Measurements from ENCODE around the gene SENP6.
"Not testable (repeated sequence)": the region's sequence is repeated elsewhere in the genome, so short reads cannot be mapped to it uniquely, and the experiment has no call there.

SENP6 gene

DNA sequence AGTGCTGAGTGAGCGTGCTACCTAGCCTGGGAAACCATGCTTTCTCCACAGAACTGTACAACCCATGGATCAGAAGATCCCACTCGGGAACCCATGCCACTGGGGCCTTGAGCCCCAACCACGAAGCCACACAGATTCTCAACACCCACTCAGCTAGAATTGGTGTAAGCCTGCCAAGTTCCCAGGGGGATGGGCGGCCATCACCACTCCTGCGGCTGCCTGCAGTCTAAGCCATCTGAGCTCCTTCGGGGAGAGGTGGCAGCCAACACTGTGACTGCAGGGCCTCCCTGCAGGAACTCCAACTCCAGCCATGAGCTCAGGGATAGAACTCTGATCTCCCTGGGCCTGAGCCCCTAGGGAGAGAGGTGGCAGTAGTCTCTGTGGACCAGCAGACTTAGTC lies 33.6 kb upstream of the SENP6 start:
- ChIA-PET POLR2A (no interaction called here), CTCF (no interaction called here)
- TF ChIP-seq L3MBTL2 (conservative IDR thresholded peaks at IDR 0.05) = no peak
- no peak for TF ChIP-seq LEF1 (IDR thresholded peaks at IDR 0.05; ENCODE audit: borderline replicate concordance)
- TF ChIP-seq ARNT (IDR thresholded peaks at IDR 0.05) = no peak
- TF ChIP-seq HDGF (IDR thresholded peaks at IDR 0.05; ENCODE audit: borderline replicate concordance) = no peak
- TF ChIP-seq ELF4 (IDR thresholded peaks at IDR 0.05) = no peak
- TF ChIP-seq FOXK2 (IDR thresholded peaks at IDR 0.05) = no peak
- TF ChIP-seq ZNF384 (IDR thresholded peaks at IDR 0.05) = no peak
- TF ChIP-seq PKNOX1 (IDR thresholded peaks at IDR 0.05) = no peak
- no peak for TF ChIP-seq SUZ12 (IDR thresholded peaks at IDR 0.05)
- no peak for TF ChIP-seq BHLHE40 (IDR thresholded peaks at IDR 0.05; ENCODE audit: borderline replicate concordance)
- TF ChIP-seq NFRKB (IDR thresholded peaks at IDR 0.05) = no peak
- TF ChIP-seq SP1 (IDR thresholded peaks at IDR 0.05) = no peak
- TF ChIP-seq FOXA1 (IDR thresholded peaks at IDR 0.05) = no peak
- no peak for TF ChIP-seq TARDBP (IDR thresholded peaks at IDR 0.05)
- no peak for TF ChIP-seq FOXM1 (IDR thresholded peaks at IDR 0.05; ENCODE audit: borderline replicate concordance)
- no peak for TF ChIP-seq CTBP1 (IDR thresholded peaks at IDR 0.05; ENCODE audit: borderline replicate concordance)
- no peak for DNase-seq (ENCODE audit: extremely low spot score)

GRCh38 chr6:75568965-75569364 lies 32.7 kb upstream of the SENP6 start:
- TF ChIP-seq FOXA1 (IDR thresholded peaks at IDR 0.05) (no peak), ELF4 (IDR thresholded peaks at IDR 0.05) (no peak), PKNOX1 (IDR thresholded peaks at IDR 0.05) (no peak), FOXK2 (IDR thresholded peaks at IDR 0.05) (no peak), FOXM1 (IDR thresholded peaks at IDR 0.05; ENCODE audit: borderline replicate concordance) (no peak), ZNF384 (IDR thresholded peaks at IDR 0.05) (no peak), ARNT (IDR thresholded peaks at IDR 0.05) (no peak), NFRKB (IDR thresholded peaks at IDR 0.05) (no peak), CTBP1 (IDR thresholded peaks at IDR 0.05; ENCODE audit: borderline replicate concordance) (no peak), HDGF (IDR thresholded peaks at IDR 0.05; ENCODE audit: borderline replicate concordance) (no peak), L3MBTL2 (conservative IDR thresholded peaks at IDR 0.05) (no peak), BHLHE40 (IDR thresholded peaks at IDR 0.05; ENCODE audit: borderline replicate concordance) (no peak)
- POLR2A ChIA-PET = no interaction called here
- no peak for DNase-seq (ENCODE audit: extremely low spot score)
- CTCF ChIA-PET = no interaction called here

DNA sequence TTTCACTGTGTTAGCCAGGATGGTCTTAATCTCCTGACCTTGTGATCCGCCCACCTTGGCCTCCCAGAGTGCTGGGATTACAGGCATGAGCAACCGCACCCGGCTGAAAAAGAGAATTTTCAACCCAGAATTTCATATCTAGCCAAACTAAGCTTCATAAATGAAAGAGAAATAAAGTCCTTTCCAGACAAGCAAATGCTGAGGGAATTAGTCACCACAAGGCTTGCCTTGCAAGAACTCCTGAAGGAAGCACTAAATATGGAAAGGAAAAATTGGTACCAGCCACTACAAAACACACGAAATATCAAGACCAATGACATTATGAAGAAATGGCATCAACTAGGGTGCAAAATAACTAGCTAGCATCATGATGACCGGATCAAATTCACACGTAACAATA lies 31.0 kb upstream of the SENP6 start:
- DNase-seq (ENCODE audit: extremely low spot score); POLR2A ChIA-PET: not testable (repeated sequence)
- CTCF ChIA-PET = interaction anchor here (1.1 kb wide), 1 partner anchor 15 kb away, joined by 3 read pairs; no protein-coding TSS in a partner anchor

DNA sequence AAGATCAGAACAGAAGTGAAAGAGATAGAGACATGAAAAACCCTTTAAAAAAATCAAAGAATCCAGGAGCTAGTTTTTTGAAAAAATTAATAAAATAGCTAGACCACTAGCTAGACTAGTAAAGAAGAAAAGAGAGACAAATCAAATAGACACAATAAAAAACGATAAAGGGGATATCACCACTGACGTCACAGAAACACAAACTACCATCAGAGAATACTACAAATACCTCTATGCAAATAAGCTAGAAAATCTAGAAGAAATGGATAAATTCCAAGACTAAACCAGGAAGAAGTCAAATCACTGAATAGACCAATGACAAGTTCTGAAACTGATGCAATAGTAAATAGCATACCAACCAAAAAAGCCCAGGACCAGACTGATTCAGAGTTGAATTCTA lies 29.6 kb upstream of the SENP6 start:
- ChIA-PET CTCF (no interaction called here), POLR2A (no interaction called here)
- no peak for TF ChIP-seq NFRKB (IDR thresholded peaks at IDR 0.05)
- no peak for TF ChIP-seq FOXA1 (IDR thresholded peaks at IDR 0.05)
- no peak for TF ChIP-seq BHLHE40 (IDR thresholded peaks at IDR 0.05; ENCODE audit: borderline replicate concordance)
- TF ChIP-seq ARNT (IDR thresholded peaks at IDR 0.05) = no peak
- no peak for TF ChIP-seq PKNOX1 (IDR thresholded peaks at IDR 0.05)
- no peak for TF ChIP-seq SUZ12 (IDR thresholded peaks at IDR 0.05)
- no peak for TF ChIP-seq CTBP1 (IDR thresholded peaks at IDR 0.05; ENCODE audit: borderline replicate concordance)
- TF ChIP-seq FOXM1 (IDR thresholded peaks at IDR 0.05; ENCODE audit: borderline replicate concordance) = no peak
- no peak for TF ChIP-seq HDGF (IDR thresholded peaks at IDR 0.05; ENCODE audit: borderline replicate concordance)
- no peak for TF ChIP-seq FOXK2 (IDR thresholded peaks at IDR 0.05)
- no peak for TF ChIP-seq L3MBTL2 (conservative IDR thresholded peaks at IDR 0.05)
- no peak for TF ChIP-seq ZNF384 (IDR thresholded peaks at IDR 0.05)
- TF ChIP-seq ELF4 (IDR thresholded peaks at IDR 0.05) = no peak
- TF ChIP-seq TARDBP (IDR thresholded peaks at IDR 0.05) = no peak
- no peak for TF ChIP-seq SP1 (IDR thresholded peaks at IDR 0.05)
- no peak for TF ChIP-seq LEF1 (IDR thresholded peaks at IDR 0.05; ENCODE audit: borderline replicate concordance)
- DNase-seq (ENCODE audit: extremely low spot score) = no peak

- TF ChIP-seq NFRKB (IDR thresholded peaks at IDR 0.05) (no peak), CTBP1 (IDR thresholded peaks at IDR 0.05; ENCODE audit: borderline replicate concordance) (no peak), FOXA1 (IDR thresholded peaks at IDR 0.05) (no peak), BHLHE40 (IDR thresholded peaks at IDR 0.05; ENCODE audit: borderline replicate concordance) (no peak), PKNOX1 (IDR thresholded peaks at IDR 0.05) (no peak), LEF1 (IDR thresholded peaks at IDR 0.05; ENCODE audit: borderline replicate concordance) (no peak), HDGF (IDR thresholded peaks at IDR 0.05; ENCODE audit: borderline replicate concordance) (no peak), ARNT (IDR thresholded peaks at IDR 0.05) (no peak), FOXM1 (IDR thresholded peaks at IDR 0.05; ENCODE audit: borderline replicate concordance) (no peak), FOXK2 (IDR thresholded peaks at IDR 0.05) (no peak)
- ChIA-PET CTCF (no interaction called here), POLR2A (no interaction called here)
- no peak for DNase-seq (ENCODE audit: extremely low spot score)
These were observed 21.7 kb upstream of the SENP6 start for GRCh38 chr6:75579951-75580350.

DNA sequence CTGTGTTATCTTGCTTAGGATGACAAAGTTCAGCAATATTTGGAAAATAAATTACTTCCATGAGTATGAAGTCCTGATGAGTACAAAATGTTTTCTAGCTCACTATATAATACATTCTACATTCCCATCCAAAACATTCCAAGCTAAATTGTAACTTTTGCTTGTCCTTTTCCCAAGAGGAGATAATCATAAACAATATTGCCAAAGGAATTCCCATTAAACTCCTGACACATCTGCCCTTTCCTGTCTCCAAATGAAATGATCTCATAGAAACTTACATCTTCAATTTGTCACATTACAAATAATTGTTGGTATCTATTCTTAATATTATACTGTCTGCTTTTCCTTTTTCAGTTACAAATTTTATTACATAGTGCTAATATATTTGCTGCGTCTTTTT lies 20.4 kb upstream of the SENP6 start:
- no peak for DNase-seq (ENCODE audit: extremely low spot score)
- ChIA-PET POLR2A (interaction anchor here (1.0 kb wide), 1 partner anchor 22 kb away, joined by 4 read pairs; no protein-coding TSS in a partner anchor), CTCF (no interaction called here)
- TF ChIP-seq LEF1 (IDR thresholded peaks at IDR 0.05; ENCODE audit: borderline replicate concordance) (no peak), BHLHE40 (IDR thresholded peaks at IDR 0.05; ENCODE audit: borderline replicate concordance) (no peak), HDGF (IDR thresholded peaks at IDR 0.05; ENCODE audit: borderline replicate concordance) (no peak), SUZ12 (IDR thresholded peaks at IDR 0.05) (no peak), FOXM1 (IDR thresholded peaks at IDR 0.05; ENCODE audit: borderline replicate concordance) (no peak), TARDBP (IDR thresholded peaks at IDR 0.05) (no peak), FOXA1 (IDR thresholded peaks at IDR 0.05) (no peak), FOXK2 (IDR thresholded peaks at IDR 0.05) (no peak), L3MBTL2 (conservative IDR thresholded peaks at IDR 0.05) (no peak), NFRKB (IDR thresholded peaks at IDR 0.05) (no peak)

DNA sequence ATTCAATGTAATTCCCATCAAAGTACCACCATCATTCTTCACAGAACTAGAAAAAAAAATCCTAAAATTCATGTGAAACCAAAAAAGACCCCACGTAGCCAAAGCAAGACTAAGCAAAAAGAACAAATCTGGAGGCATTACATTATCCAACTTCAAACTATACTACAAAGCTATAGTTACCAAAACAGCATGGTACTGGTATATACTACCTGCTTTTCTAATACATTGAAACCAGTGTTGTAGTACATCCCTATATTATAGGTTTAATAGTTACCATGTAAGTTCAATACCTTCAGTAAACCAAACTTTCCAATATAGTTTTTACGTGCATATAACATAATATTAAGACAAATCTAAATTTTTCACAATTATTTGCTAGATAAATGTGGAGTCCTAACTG lies 17.1 kb upstream of the SENP6 start:
- POLR2A ChIA-PET = interaction anchor here (1.9 kb wide), 1 partner anchor 18 kb away, joined by 10 read pairs; the partner anchor contains the start of gene SENP6
- DNase-seq (ENCODE audit: extremely low spot score); CTCF ChIA-PET: not testable (repeated sequence)

Data from HEK293T (cell line).